Lower leg skin (tissue), 4 donors: Measurements from ENCODE around the gene GATA6. TPM values are rescaled to one million over a fixed set of nuclear protein-coding genes. Genes with fewer than 3 reads are reported as not detected.

Source experiments
- DNase-seq, 2 donors: peaks; one replicate each; pipeline ENCODE4 v3.0.0-alpha.2; 2019; ENCODE audit warnings: low spot score in 2 of 2
- H3K4me3 ChIP-seq: fragments of 200-600 bp; sonication (generic); 2 replicates; pipeline ENCODE4 v1.5.1; 2017; ENCODE audit warnings: mild to moderate bottlenecking, low read depth; ENCODE audit not compliant: poor library complexity, severe bottlenecking
- CTCF ChIP-seq, 3 donors: fragments of 450-650 bp; IDR thresholded peaks; one replicate each; pipeline ENCODE4 v1.5.1; 2016; ENCODE audit warnings: antibody characterized with exemption in 3 of 3, mild to moderate bottlenecking in 3 of 3, moderate library complexity in 2 of 3
- POLR2A ChIP-seq, 2 donors: fragments of 450-650 bp; IDR thresholded peaks; one replicate each; pipeline ENCODE4 v1.6.1; 2016 to 2017; ENCODE audit warnings: antibody characterized with exemption in 2 of 2, mild to moderate bottlenecking in 1 of 2, moderate library complexity in 1 of 2
- WGBS, 2 donors: methylation state at CpG; one replicate each; pipeline ENCODE4 v1.1.5; 2018; 5-methylcytosine and 5-hydroxymethylcytosine counted together
- intact Hi-C: fragments of 100-400 bp; cut with DNase I; formaldehyde crosslinking; loops from one replicate; pipeline ENCODE4 v1.15.0; 2023; ENCODE audit warnings: low total_unique reads
- total RNA-seq, 4 donors: library from RNA; depleted of rRNA; stranded (reverse); fragments of >200 nt; gene quantifications; one replicate each; pipeline ENCODE4 v1.1.0, GENCODE V29; 2016

Gene GATA6
- total RNA-seq, 4 donors from 2014 or later: 0.65 to 6.7 (median 5.1) TPM

GRCh38 chr18:22200611-22201225 is 31.3 kb downstream of the GATA6 start:
- no peak for DNase-seq
- 77 to 87% methylated on average over 29 to 32 of the region's 32 CpGs for WGBS, 2 donors
- intact Hi-C loops: no loop called here
- TF ChIP-seq CTCF (IDR thresholded peaks at IDR 0.05) (no peak), POLR2A (IDR thresholded peaks at IDR 0.05) (no peak)
- no peak overlapping the region for H3K4me3 ChIP-seq

- 74 to 80% methylated on average over 1 of the region's 1 CpG for WGBS, 2 donors
- DNase-seq: no peak
- no peak overlapping the region for H3K4me3 ChIP-seq
- intact Hi-C loops: no loop called here
- no peak for TF ChIP-seq CTCF (IDR thresholded peaks at IDR 0.05)
- no peak for TF ChIP-seq POLR2A (IDR thresholded peaks at IDR 0.05)
Measured at GRCh38 chr18:22203035-22203434, 33.6 kb downstream of the GATA6 start.

GRCh38 chr18:22203536-22204213 is 34.3 kb downstream of the GATA6 start:
- WGBS, 2 donors: 54 to 66% methylated on average over 3 of the region's 3 CpGs
- no peak for DNase-seq
- intact Hi-C loops: no loop called here
- TF ChIP-seq POLR2A (IDR thresholded peaks at IDR 0.05) (no peak), CTCF (IDR thresholded peaks at IDR 0.05) (no peak)
- H3K4me3 ChIP-seq: no peak overlapping the region

- H3K4me3 ChIP-seq: no peak overlapping the region
- TF ChIP-seq CTCF (IDR thresholded peaks at IDR 0.05) (no peak), POLR2A (IDR thresholded peaks at IDR 0.05) (no peak)
- no peak for DNase-seq
- intact Hi-C loops: no loop called here
- WGBS, 2 donors: 93 to 100% methylated on average over 1 of the region's 1 CpG
Measured at GRCh38 chr18:22204214-22204536, 34.8 kb downstream of the GATA6 start.

GRCh38 chr18:22204996-22205395 is 35.6 kb downstream of the GATA6 start:
- intact Hi-C loops: no loop called here
- DNase-seq: no peak
- 67 to 81% methylated on average over 6 of the region's 6 CpGs for WGBS, 2 donors
- TF ChIP-seq CTCF (IDR thresholded peaks at IDR 0.05): no peak
- no peak for TF ChIP-seq POLR2A (IDR thresholded peaks at IDR 0.05)
- no peak overlapping the region for H3K4me3 ChIP-seq
